WERI-Rb-1 (cell line): ENCODE results near the gene PFKL.

Experiments
- DNase-seq: peaks from one replicate; pipeline ENCODE4 v3.0.0-alpha.2; 2020
- H3K27ac ChIP-seq: fragments of 250-450 bp; sonication (Bioruptor Pico); 2 replicates; pipeline ENCODE4 v1.5.1; 2020; ENCODE audit warnings: mild to moderate bottlenecking, moderate library complexity
- H3K27me3 ChIP-seq: fragments of 250-450 bp; sonication (Bioruptor Pico); 2 replicates; pipeline ENCODE4 v1.5.1; 2021; ENCODE audit warnings: mild to moderate bottlenecking, low read depth, moderate library complexity; ENCODE audit not compliant: insufficient read depth, severe bottlenecking
- H3K36me3 ChIP-seq: fragments of 250-450 bp; sonication (Bioruptor Pico); 2 replicates; pipeline ENCODE4 v1.5.1; 2020; ENCODE audit warnings: mild to moderate bottlenecking, moderate library complexity
- H3K4me3 ChIP-seq: 2 replicates; pipeline ENCODE4 v1.5.1; 2011; ENCODE audit warnings: low read depth, mild to moderate bottlenecking, control low read depth, low read length
- H3K9me3 ChIP-seq: fragments of 250-450 bp; sonication (Bioruptor Pico); 2 replicates; pipeline ENCODE4 v1.5.1; 2021; ENCODE audit warnings: mild to moderate bottlenecking, moderate library complexity; ENCODE audit not compliant: severe bottlenecking
- TF ChIP-seq, protein P1 (sequence below): IDR thresholded peaks from 2 replicates; pipeline ENCODE4 v1.5.1; 2011; ENCODE audit warnings: low read depth, mild to moderate bottlenecking, control low read depth, inconsistent platforms, low read length

PFKL gene

DNA sequence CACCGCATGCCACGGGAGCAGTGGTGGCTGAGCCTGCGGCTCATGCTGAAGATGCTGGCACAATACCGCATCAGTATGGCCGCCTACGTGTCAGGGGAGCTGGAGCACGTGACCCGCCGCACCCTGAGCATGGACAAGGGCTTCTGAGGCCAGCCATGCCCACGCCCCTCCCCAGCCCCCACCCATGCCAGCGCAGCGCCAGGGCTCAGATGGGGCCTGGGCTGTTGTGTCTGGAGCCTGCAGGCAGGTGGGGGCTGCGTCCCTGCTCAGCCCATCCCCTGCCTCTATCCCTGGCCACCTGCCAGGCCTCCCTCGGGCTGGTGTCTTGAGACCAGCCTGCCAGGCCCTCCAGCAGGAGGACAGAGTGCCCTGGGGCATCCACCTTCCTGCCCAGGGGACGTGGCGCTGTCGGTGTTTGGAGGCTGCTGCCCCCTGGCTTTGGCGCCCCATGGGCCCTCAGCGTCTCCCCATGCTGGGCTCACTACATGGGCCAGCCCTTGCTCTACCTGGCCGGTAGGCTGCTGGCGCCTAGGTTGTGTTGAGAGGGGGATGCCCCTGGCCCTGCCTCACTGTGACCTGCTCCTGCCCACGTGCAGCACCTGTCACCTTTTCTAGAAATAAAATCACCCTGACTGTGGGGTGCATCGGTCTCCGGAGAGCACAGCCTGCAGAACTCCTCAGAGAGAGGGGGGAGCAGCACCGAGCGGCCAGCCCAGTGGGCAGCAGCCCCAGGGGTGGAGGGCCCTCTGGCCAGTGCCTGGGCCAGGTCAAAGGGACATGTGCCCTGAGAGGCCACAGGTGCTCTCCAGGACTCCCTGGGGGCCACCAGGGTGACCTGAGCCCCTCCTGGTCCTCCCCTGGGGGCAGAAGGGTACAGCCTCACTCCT is 27.1 kb downstream of the PFKL start:
- H3K36me3 ChIP-seq = peaks cover 57% of the 10 kb centered on the region
- TF ChIP-seq, protein P1, sequence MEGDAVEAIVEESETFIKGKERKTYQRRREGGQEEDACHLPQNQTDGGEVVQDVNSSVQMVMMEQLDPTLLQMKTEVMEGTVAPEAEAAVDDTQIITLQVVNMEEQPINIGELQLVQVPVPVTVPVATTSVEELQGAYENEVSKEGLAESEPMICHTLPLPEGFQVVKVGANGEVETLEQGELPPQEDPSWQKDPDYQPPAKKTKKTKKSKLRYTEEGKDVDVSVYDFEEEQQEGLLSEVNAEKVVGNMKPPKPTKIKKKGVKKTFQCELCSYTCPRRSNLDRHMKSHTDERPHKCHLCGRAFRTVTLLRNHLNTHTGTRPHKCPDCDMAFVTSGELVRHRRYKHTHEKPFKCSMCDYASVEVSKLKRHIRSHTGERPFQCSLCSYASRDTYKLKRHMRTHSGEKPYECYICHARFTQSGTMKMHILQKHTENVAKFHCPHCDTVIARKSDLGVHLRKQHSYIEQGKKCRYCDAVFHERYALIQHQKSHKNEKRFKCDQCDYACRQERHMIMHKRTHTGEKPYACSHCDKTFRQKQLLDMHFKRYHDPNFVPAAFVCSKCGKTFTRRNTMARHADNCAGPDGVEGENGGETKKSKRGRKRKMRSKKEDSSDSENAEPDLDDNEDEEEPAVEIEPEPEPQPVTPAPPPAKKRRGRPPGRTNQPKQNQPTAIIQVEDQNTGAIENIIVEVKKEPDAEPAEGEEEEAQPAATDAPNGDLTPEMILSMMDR = no peak
- H3K9me3 ChIP-seq = no peaks in the 10 kb centered on the region
- no peak for DNase-seq
- no peaks in the 10 kb centered on the region for H3K27me3 ChIP-seq
- no peak overlapping the region for H3K27ac ChIP-seq
- no peak overlapping the region for H3K4me3 ChIP-seq

DNA sequence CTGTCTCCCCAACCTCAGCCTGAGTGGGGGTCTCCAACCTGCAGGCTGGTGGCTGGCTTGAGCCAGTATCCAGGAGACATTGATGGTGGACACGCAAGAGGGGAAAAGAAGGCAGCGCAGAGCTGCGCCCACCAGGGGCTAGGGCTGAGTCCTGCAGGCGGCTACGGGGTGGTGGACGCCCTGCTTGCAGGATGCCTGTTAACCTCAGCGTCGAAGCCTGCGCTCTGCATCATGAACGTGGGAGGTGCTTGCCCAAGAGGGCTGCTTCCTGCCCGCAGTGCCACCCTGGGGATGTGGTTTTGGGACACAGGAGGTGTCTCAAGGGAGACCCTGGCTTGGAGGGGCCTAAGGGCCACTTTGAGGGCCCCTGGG is 27.7 kb downstream of the PFKL start:
- TF ChIP-seq, protein P1 = no peak
- H3K36me3 ChIP-seq = peaks cover 53% of the 10 kb centered on the region
- H3K9me3 ChIP-seq = no peaks in the 10 kb centered on the region
- no peak overlapping the region for H3K27ac ChIP-seq
- DNase-seq = no peak
- H3K4me3 ChIP-seq = no peak overlapping the region
- no peaks in the 10 kb centered on the region for H3K27me3 ChIP-seq

DNA sequence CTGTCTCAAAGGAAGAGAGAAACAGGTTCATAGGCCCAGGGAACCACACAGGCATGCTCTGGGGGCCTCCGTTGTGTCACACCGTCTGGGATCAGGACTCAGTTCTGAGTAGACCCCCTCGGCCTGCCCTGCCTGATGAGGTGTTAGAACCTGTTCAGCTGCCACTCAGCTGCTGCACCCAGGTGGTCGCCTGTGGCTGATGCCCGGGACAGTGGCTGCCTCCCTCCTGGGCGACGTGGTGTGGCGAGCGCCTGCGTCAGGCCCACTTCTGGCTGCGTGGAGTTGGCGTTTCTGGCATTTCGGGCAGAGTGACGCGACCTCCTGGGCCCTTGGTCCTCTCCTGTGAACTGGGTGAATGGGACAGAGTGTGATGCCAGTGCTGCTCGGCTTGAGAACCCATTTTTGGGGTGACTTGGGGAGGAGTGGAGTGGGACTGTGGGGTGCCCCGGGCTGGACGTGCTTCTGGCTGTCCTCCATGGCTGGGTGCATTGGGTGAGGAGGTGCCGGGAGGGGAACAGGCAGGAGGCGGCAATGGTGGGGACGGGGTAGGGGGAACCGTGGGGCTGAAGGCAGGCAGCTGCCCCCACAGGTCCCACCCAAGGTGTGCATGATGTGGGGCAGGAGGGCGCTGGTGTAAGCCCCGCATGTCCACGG is 28.5 kb downstream of the PFKL start:
- no peaks in the 10 kb centered on the region for H3K27me3 ChIP-seq
- no peak overlapping the region; the same call in 1 of the 2 replicates for H3K27ac ChIP-seq
- H3K36me3 ChIP-seq = peaks cover 47% of the 10 kb centered on the region
- H3K4me3 ChIP-seq = no peak overlapping the region
- no peaks in the 10 kb centered on the region for H3K9me3 ChIP-seq
- DNase-seq = no peak
- TF ChIP-seq, protein P1 = no peak

DNA sequence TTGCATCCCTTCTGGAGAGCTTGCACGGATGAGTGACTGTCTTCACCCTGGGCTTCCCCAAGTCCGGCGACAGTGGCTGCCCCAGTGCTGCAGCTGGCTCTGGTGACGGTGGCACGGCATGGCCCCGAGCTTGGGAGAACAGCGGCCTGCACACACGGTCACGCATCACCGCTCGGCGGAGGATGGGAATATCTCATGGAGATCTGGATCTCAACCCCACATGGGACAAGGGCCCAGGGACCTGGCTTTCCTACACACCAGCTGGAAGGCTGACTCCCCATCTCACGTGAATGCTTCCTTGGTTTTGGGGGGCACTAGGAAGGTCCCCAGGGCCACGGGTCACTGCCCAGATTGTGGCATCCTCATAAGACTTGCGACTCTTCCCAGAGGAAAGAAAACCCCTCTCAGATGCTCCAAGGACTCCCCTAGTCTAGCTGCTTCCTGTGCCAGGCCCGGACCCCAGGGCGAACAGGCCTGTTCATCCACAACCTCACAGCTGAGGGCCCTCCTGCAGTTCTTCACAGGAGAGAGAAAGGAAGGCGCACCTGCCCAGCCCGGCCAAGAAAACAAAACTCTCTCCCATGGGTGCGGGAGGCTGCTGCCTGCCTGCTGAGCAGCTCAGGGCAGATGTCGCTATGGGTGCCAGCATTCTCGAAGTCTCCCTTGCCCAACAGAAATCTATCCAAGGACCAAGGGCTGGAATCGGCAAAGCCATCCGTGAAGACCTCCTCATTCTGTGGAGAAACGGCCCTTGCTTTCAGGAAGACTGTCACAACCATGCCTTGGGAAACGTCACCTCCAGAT is 29.4 kb downstream of the PFKL start:
- DNase-seq = peak; percentile 77
- Histone ChIP-seq H3K27me3 (no peaks in the 10 kb centered on the region), H3K27ac (peak overlapping the region; percentile 5; the same call in 1 of the 2 replicates)

DNA sequence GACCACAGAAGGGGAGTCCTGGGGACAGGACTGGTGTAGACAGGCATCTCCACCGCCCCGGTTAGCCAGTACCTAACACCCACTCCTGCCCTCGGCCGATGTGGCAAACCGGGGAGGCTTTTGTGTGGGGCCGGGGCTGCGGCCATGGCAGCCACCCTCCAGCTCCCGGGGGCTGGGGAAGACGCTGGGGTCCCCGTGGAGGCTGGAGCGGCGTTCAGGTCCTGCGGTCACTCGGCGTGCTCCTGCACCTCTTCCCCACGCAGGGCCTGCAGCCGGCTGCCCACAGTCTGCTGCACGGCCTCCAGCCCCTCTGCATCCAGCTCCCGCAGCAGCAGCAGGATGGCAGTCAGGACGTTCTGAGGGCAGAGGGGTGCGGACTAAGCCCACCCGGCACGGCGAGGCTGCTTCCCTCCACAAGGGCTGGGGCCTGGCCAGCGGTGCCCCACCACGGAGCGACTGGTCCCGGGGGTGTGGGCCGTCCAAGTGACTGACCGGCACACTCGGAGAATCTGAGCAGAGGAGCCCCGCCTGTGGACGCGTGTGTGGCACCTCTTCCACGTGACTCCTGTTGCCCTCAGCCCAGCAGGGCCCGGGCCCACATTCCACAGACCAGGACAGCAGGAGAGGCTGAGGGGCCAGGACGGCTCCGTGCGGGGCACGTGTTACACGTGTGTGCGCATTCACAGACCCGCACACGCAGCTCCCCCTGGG is 30.3 kb downstream of the PFKL start:
- no peaks in the 10 kb centered on the region for H3K9me3 ChIP-seq
- H3K36me3 ChIP-seq = peaks cover 33% of the 10 kb centered on the region
- TF ChIP-seq, protein P1 = no peak
- no peaks in the 10 kb centered on the region for H3K27me3 ChIP-seq
- H3K4me3 ChIP-seq = no peak overlapping the region
- no peak overlapping the region; the same call in none of the 2 replicates for H3K27ac ChIP-seq
- DNase-seq = no peak

More for the DNA sequence above, 29.4 kb downstream of the PFKL start:
- TF ChIP-seq, protein P1 = no peak
- peaks cover 38% of the 10 kb centered on the region for H3K36me3 ChIP-seq
- no peaks in the 10 kb centered on the region for H3K9me3 ChIP-seq
- no peak overlapping the region for H3K4me3 ChIP-seq
